SK-N-SH treated with all-trans-retinoic acid at 6 μM for 48 hours (cell line): ENCODE results near the gene RNF19B.
"Not testable (repeated sequence)": the region's sequence is repeated elsewhere in the genome, so short reads cannot be mapped to it uniquely, and the experiment has no call there.

Experiments
- ARNTL ChIP-seq: fragments of 450-650 bp; formaldehyde crosslinking; IDR thresholded peaks from 2 replicates; pipeline ENCODE4 v1.5.0; 2020; ENCODE audit warnings: low read depth, mild to moderate bottlenecking, moderate library complexity, borderline replicate concordance
- CREB5 ChIP-seq: fragments of 250-450 bp; sonication (Bioruptor Pico); IDR thresholded peaks from 2 replicates; pipeline ENCODE4 v1.5.1; 2020; ENCODE audit warnings: low read depth, mild to moderate bottlenecking, moderate library complexity
- GLIS3 ChIP-seq: fragments of 250-450 bp; sonication (Bioruptor Pico); IDR thresholded peaks from 2 replicates; pipeline ENCODE4 v1.5.0; 2020; ENCODE audit warnings: mild to moderate bottlenecking, moderate library complexity
- PATZ1 ChIP-seq: fragments of 250-450 bp; sonication (Bioruptor Pico); IDR thresholded peaks from 2 replicates; pipeline ENCODE4 v1.8.0; 2020; ENCODE audit warnings: mild to moderate bottlenecking, moderate library complexity, borderline replicate concordance
- POU6F1 ChIP-seq: fragments of 250-450 bp; sonication (Bioruptor Pico); IDR thresholded peaks from 2 replicates; pipeline ENCODE4 v1.8.0; 2021; ENCODE audit warnings: low read depth, mild to moderate bottlenecking, moderate library complexity, borderline replicate concordance
- RARB ChIP-seq: fragments of 250-450 bp; sonication (Bioruptor Pico); IDR thresholded peaks from 2 replicates; pipeline ENCODE4 v1.8.0; 2021; ENCODE audit warnings: mild to moderate bottlenecking, moderate library complexity
- TCF4 ChIP-seq: fragments of 250-450 bp; sonication (Bioruptor Pico); IDR thresholded peaks from 2 replicates; pipeline ENCODE4 v1.8.0; 2021; ENCODE audit warnings: mild to moderate bottlenecking, moderate library complexity, borderline replicate concordance
- TOX ChIP-seq: fragments of 250-450 bp; sonication (Bioruptor Pico); IDR thresholded peaks from 2 replicates; pipeline ENCODE4 v1.8.0; 2021; ENCODE audit warnings: mild to moderate bottlenecking, moderate library complexity, borderline replicate concordance
- TSHZ2 ChIP-seq: fragments of 250-450 bp; sonication (Bioruptor Pico); IDR thresholded peaks from 2 replicates; pipeline ENCODE4 v1.5.0; 2020; ENCODE audit warnings: mild to moderate bottlenecking, moderate library complexity
- ZFP3 ChIP-seq: fragments of 250-450 bp; sonication (Bioruptor Pico); IDR thresholded peaks from 2 replicates; pipeline ENCODE4 v1.5.0; 2020; ENCODE audit warnings: mild to moderate bottlenecking, moderate library complexity
- ZFP30 ChIP-seq: fragments of 450-650 bp; formaldehyde crosslinking; IDR thresholded peaks from 2 replicates; pipeline ENCODE4 v1.5.0; 2022; ENCODE audit warnings: mild to moderate bottlenecking, moderate library complexity
- ZNF70 ChIP-seq: fragments of 450-650 bp; formaldehyde crosslinking; IDR thresholded peaks from 2 replicates; pipeline ENCODE4 v1.5.0; 2020; ENCODE audit warnings: mild to moderate bottlenecking, moderate library complexity

- not testable (repeated sequence) for TF ChIP-seq TCF4 (CRISPR knock-in tag); TSHZ2 (CRISPR knock-in tag); GLIS3 (CRISPR knock-in tag); RARB (CRISPR knock-in tag); CREB5; ARNTL; PATZ1 (CRISPR knock-in tag); POU6F1; ZFP30 (CRISPR knock-in tag); ZFP3 (CRISPR knock-in tag); ZNF70; TOX (CRISPR knock-in tag)
Observed at GRCh38 chr1:32993324-32993636, 28.7 kb upstream of the RNF19B start.
